Hindlimb muscle (tissue), 1 donor: Measurements from ENCODE around the gene ARGLU1. TPM values are rescaled to one million over a fixed set of nuclear protein-coding genes. Genes with fewer than 3 reads are reported as not detected.
"Not testable (repeated sequence)": the region's sequence is repeated elsewhere in the genome, so short reads cannot be mapped to it uniquely, and the experiment has no call there.

Experiments
- DNase-seq: peaks from one replicate; pipeline ENCODE4 v3.0.0-alpha.2; 2013
- polyA plus RNA-seq: library from polyadenylated mRNA; unstranded; fragments of 120-200 nt; gene quantifications from one replicate; pipeline ENCODE4 v1.2.1, GENCODE V29; 2013; ENCODE audit not compliant: insufficient read length

ARGLU1 gene, protein sequence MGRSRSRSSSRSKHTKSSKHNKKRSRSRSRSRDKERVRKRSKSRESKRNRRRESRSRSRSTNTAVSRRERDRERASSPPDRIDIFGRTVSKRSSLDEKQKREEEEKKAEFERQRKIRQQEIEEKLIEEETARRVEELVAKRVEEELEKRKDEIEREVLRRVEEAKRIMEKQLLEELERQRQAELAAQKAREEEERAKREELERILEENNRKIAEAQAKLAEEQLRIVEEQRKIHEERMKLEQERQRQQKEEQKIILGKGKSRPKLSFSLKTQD
- polyA plus RNA-seq = 142 TPM

- DNase-seq = peak; percentile 98
Observed at GRCh38 chr13:106567474-106568298, at the start of gene ARGLU1. ARGLU1 (minus strand) TSS chr13:106568137; CDS start chr13:106567919, 218 bp downstream.

GRCh38 chr13:106617561-106617960, 49.6 kb upstream of the ARGLU1 start:
- DNase-seq = no peak

DNA sequence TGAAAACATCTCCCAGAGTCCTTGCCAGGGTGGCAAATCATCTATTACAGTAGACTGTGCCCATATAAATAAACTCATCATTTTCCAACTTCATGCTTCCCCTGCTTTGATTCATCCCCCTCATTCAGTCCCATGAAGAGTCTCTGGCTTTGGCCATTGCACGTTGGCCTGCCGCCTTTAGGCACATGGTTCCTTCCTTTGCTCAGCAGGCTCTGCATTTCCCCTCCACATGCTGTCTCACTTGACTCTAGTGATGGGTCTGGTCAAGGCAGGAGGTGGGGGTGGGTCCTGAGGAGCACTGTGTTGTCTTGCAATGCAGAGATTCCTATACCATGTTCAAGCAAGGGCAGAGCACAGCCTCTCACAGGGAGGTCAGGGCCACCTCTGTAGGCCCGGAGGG, 48.8 kb upstream of the ARGLU1 start:
- no peak for DNase-seq

DNA sequence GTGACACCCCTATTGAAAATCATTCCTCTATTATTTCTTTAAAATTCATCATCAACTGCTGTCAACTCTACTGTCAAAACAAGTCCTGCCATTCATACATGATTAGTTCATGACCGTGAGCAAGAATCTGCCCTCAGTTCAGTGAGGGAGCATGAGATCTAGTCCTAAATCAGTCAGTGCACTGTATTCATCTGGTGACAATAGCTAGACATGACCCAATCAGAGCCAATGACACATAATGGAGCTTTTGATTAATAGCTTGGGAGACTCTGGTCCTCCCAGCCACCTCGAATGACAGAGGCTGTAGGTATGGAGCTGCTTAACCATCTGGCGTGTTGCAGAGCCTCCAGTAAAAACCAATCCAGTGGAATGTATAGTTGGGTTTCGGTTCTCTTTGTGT, 46.9 kb upstream of the ARGLU1 start:
- no peak for DNase-seq

GRCh38 chr13:106612688-106613087, 44.8 kb upstream of the ARGLU1 start:
- no peak for DNase-seq

DNA sequence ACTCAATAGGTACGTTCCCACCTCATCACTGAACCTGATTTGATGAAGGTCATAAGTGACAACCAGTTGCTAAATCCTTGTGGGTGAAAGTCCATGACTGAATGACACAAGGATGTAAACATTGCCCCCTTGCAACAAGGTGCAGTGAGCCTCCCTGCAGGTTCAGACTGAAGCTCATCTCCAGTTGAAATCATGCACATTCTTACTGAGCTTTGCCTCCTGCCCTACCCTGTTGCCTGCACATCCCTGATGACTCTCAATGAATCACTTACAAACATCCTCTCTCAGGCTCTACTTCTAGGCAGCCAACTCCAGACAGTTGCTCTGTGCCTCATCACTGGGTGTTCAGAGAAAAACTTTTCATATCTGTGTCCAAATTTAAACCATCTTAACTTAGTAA, 42.5 kb upstream of the ARGLU1 start:
- no peak for DNase-seq

DNA sequence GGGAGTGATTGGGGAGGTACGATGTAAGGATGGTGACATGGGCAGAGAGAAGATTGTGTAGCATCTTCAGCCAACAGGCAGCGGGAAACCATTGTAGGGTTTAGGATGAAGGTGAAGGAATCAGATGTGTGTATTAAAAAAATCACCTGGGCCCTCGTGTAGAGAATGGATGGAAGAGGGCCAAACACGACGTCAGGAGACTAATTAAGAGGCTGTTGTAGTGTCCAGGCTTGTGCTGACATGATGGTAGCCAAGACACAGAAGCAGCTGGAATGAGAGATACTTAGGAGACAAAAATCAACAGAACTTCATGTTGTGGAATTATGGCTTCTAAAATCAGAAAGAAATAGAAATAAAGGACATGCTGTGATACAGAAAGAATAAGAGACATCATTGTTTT, 41.2 kb upstream of the ARGLU1 start:
- no peak for DNase-seq

DNA sequence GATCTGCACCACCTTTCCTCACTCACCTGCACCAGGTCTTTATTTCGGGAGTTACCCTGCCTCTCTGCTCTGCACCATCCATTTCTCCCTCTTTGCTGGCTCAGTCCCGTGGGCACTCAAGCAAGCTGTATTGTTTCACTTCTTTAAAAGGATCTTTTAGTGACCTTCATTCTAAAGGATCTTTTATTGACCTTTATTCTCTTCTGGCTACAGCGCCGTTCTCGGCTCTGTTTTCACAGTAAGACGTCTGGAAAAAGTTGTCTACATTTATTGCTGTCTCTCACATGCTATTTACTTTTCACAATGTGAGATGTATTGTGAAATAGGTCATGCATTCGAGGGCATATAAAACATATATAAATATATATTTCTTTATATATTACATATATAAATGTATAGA, 35.6 kb upstream of the ARGLU1 start:
- no peak for DNase-seq

- DNase-seq = no peak
Observed at GRCh38 chr13:106602178-106602577, 34.2 kb upstream of the ARGLU1 start.

DNA sequence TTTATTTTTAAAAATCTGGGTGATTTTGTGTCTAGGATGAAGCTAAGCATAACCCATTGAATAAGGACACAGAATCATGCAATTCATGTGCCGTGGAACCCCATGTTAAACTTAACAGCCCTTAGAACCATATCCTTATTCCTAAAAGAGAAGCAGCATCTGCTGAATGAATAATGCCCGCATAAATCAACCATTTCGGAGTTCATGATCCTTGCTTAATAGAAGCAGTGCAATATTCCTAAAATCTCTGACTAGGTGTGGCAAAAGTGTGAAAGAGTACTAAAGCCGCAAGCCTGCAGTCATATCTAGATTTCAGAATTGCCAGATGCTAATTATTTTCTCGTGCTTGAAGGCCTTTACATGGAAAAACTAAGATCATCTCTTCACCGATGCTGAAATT, 33.6 kb upstream of the ARGLU1 start:
- no peak for DNase-seq

DNA sequence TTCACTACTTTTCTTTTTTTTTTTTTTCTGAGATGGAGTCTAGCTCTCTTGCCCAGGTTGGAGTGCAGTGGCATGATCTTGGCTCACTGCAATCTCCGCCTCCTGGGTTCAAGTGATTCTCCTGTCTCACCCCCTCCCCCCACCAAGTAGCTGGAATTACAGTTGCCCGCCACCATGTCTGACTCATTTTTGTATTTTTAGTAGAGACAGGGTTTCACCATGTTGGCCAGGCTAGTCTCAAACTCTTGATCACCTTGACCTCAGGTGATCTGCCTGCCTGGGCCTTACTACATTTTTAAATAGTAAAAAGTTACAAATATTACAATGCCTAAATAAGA, 32.8 kb upstream of the ARGLU1 start:
- not testable (repeated sequence) for DNase-seq

GRCh38 chr13:106599875-106600797, 32.2 kb upstream of the ARGLU1 start:
- peak; percentile 78 for DNase-seq

GRCh38 chr13:106597749-106598395, 29.9 kb upstream of the ARGLU1 start:
- DNase-seq = no peak

- no peak for DNase-seq
Observed at GRCh38 chr13:106597186-106597585, 29.2 kb upstream of the ARGLU1 start.

- no peak for DNase-seq
Observed at GRCh38 chr13:106596275-106596937, 28.5 kb upstream of the ARGLU1 start.

GRCh38 chr13:106595625-106596024, 27.7 kb upstream of the ARGLU1 start:
- DNase-seq = peak; percentile 69

GRCh38 chr13:106594980-106595379, 27.0 kb upstream of the ARGLU1 start:
- DNase-seq = no peak

GRCh38 chr13:106593132-106593531, 25.2 kb upstream of the ARGLU1 start:
- no peak for DNase-seq

DNA sequence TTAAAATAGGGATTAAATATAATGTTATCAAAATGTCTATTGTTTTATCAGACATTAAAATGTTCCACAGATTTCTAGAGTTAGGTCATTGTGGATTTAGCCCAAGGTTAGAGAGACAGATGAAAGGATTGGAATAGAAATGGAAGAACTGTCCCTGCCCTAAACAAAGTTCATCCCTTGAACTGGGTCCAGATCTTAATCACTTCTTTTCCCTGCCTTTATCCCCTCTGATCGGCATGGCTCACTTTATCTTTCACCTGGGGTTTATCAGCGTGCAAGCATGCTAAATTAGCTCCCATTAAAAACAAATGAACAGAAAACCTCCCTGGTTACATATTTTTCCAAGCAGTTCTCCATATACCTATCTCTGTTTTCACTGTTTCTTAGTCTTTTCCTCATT, 23.4 kb upstream of the ARGLU1 start:
- no peak for DNase-seq

GRCh38 chr13:106589716-106590115, 21.8 kb upstream of the ARGLU1 start:
- no peak for DNase-seq

- DNase-seq = no peak
Observed at GRCh38 chr13:106588367-106588766, 20.4 kb upstream of the ARGLU1 start.

- no peak for DNase-seq
Observed at GRCh38 chr13:106587787-106588186, 19.9 kb upstream of the ARGLU1 start.
